Epithelial cell of proximal tubule (primary cell): Measurements from ENCODE around the gene LPAR6. TPM values are rescaled to one million over a fixed set of nuclear protein-coding genes. Genes with fewer than 3 reads are reported as not detected.
"Not testable (repeated sequence)": the region's sequence is repeated elsewhere in the genome, so short reads cannot be mapped to it uniquely, and the experiment has no call there.

Source experiments
- DNase-seq: peaks from one replicate; pipeline ENCODE4 v3.0.0-alpha.2; 2011; ENCODE audit warnings: low read depth
- H3K4me3 ChIP-seq: 2 replicates; pipeline ENCODE4 v1.5.1; 2011; ENCODE audit warnings: low read depth, mild to moderate bottlenecking, low read length
- total RNA-seq: library from RNA; depleted of rRNA; stranded (reverse); fragments of >200 nt; gene quantifications from 2 replicates; pipeline ENCODE4 v1.2.3, GENCODE V29; 2015
- TF ChIP-seq, protein P1 (sequence below): conservative IDR thresholded peaks from 2 replicates; pipeline ENCODE4 v1.5.1; 2012; ENCODE audit warnings: low read depth, mild to moderate bottlenecking, low read length

LPAR6 gene
- total RNA-seq, 1 donor from 2014 or later = 2.4 TPM

DNA sequence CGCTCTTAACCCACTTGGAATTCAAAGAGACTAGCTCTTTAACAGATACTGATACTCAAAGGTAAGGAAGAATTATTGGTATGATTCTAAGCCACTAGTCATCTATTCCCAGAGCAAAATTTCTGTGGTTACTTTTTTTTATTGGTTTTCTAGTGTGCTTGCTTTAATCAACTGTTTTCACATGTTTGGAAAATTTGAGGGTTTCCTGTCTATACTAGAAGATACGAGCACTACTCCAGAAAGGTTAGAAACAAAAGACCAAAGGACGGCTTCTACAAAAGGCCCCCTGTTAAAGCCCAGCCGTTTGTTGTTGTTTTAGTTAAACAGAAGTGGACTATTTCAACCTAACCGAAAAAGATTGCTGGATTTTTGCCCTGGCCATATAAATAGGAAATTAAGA is 18.5 kb upstream of the LPAR6 start:
- no peak overlapping the region for H3K4me3 ChIP-seq
- TF ChIP-seq, protein P1, sequence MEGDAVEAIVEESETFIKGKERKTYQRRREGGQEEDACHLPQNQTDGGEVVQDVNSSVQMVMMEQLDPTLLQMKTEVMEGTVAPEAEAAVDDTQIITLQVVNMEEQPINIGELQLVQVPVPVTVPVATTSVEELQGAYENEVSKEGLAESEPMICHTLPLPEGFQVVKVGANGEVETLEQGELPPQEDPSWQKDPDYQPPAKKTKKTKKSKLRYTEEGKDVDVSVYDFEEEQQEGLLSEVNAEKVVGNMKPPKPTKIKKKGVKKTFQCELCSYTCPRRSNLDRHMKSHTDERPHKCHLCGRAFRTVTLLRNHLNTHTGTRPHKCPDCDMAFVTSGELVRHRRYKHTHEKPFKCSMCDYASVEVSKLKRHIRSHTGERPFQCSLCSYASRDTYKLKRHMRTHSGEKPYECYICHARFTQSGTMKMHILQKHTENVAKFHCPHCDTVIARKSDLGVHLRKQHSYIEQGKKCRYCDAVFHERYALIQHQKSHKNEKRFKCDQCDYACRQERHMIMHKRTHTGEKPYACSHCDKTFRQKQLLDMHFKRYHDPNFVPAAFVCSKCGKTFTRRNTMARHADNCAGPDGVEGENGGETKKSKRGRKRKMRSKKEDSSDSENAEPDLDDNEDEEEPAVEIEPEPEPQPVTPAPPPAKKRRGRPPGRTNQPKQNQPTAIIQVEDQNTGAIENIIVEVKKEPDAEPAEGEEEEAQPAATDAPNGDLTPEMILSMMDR = no peak
- no peak for DNase-seq

DNA sequence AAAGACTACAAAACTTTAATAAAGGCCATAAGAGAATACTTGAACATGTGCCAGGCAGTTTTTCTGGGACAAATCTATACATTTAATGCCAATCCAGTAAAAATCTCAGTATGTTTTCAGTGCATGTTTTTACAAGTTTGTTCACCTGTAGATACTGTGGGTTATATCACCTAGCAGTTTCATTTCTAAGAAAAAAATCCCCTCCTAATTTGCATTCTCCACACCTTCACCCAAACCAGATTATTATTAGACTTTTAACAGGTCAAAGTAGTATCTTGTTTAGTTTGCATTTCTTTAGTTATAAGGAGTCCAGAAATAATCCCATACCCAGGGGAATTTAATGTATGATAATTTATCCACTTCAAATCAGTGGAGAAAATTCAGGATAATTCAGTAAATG is 17.0 kb upstream of the LPAR6 start:
- no peak for DNase-seq
- TF ChIP-seq, protein P1 = no peak
- no peak overlapping the region for H3K4me3 ChIP-seq

DNA sequence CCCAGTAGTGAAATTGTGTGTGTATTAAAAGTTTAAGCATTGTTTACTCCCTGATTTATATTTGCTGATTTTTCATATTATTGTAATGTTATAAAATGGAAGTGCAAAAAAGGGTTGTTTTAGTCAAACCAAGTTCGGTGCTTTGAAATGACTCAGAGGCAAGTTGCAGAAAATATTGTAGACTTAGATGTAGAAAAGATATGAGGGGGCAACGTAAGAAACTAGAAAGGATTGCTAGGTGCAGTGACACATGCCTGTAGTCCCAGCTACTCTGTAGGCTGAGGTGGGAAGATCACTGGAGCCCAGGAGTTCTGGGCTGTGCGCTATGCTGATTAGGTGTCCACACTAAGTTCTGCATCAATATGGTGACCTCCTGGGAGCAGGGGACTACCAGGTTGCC is 16.1 kb upstream of the LPAR6 start:
- TF ChIP-seq, protein P1 = no peak
- DNase-seq = no peak
- no peak overlapping the region for H3K4me3 ChIP-seq

DNA sequence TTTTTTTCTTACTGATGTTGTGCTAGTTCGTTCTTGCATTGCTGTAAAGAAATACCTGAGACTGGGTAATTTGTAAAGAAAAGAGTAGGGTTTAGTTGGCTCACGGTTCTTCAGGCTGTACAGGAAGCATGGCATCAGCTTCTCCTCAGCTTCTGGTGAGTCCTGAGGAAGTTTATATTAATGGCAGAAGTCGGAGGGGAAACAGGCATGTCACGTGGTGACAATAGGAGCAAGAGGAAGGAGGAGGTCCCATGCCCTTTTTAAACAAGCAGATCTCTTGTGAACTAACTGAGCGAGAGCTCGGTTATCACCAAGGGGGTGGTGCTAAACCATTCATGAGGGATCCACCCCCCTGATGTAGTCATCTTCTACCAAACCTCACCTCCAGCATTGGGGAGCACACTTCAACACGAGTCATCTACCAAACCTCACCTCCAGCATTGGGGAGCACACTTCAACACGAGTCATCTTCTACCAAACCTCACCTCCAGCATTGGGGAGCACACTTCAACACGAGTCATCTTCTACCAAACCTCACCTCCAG is 13.9 kb upstream of the LPAR6 start:
- DNase-seq, H3K4me3 ChIP-seq: not testable (repeated sequence)

DNA sequence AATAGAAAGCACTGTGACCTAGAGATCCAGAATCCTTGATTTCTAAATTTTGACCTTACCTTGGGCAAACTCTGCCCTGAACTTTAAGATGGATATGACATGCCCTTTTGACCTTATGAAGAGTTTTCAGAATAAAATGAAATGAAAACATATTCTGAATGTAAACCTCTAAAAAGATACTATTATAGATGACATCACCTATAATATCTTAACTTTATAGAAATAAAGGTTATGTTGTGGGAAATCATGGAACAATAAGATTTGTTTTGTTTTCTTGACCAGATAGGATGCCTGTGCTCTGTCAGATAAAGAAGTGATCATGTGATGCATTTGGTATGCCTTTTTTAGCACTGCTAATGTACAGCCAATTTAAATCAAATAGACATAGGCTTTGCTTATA is 13.1 kb upstream of the LPAR6 start:
- H3K4me3 ChIP-seq = no peak overlapping the region
- TF ChIP-seq, protein P1 = no peak
- no peak for DNase-seq

DNA sequence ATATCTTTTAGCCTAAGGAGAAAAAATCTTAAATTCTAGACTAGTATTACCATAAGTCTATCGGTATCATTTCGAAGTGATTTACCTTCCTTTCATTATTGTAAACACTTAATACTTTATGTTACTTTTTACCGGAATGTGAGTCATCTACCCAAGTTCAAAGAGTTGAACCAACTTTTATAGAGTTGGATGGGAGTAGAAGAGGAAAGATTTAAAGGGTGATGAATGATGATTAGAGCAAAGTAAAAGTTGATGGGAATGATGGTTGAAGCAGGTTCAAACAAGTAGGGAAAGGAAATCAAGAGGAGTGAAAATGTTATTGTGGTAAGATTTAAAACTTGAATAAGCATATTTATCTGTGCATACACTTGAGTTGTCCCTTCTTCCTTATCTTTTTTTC is 11.3 kb upstream of the LPAR6 start:
- DNase-seq = no peak
- H3K4me3 ChIP-seq = no peak overlapping the region
- TF ChIP-seq, protein P1 = no peak

DNA sequence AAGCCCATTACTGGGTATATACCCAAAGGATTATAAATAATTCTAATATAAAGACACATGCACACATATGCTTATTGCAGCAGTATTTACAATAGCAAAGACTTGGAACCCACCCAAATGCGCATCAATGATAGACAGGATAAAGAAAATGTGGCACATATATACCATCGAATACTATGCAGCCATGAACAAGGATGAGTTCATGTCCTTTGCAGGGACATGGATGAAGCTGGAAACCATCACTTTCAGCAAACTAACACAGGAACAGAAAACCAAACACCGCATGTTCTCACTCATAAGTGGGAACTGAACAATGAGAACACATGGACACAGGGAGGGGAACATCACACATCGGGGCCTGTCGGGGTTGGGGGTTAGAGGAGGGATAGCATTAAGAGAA is 9.1 kb upstream of the LPAR6 start:
- not testable (repeated sequence) for H3K4me3 ChIP-seq, DNase-seq

DNA sequence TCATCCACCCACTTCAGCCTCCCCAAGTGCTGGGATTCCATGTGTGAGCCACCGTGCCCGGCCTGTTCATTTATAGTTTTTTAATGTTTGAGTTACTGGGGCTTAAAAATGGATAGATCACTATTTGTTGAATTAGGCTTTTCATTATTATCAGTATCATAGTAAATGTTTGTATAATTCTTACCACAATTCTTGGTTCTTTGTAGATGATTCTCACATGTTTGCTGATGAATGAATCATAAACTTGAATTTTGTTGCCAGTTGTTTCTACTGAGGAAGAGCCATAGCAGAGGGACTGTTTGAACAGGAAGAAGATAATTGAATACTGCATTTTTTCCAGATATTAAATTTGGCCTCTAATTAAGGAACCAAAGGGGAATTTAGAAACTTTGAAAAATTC is 2.6 kb upstream of the LPAR6 start:
- no peak for DNase-seq
- TF ChIP-seq, protein P1 = no peak
- no peak overlapping the region for H3K4me3 ChIP-seq
